Mesothelial cell of epicardium (in vitro differentiated cells): ENCODE data around the gene RBBP5. TPM values are rescaled to one million over a fixed set of nuclear protein-coding genes. Genes with fewer than 3 reads are reported as not detected.
A peak's percentile ranks its signal among the peaks of the same experiment; 100 is the strongest.

Experiments used
- DNase-seq, 2 experiments: peaks; one replicate each; pipeline ENCODE4 v3.0.0; 2021; ENCODE audit warnings: low spot score in 2 of 2; ENCODE audit not compliant: unreplicated experiment in 2 of 2
- H3K27ac Mint-ChIP-seq: 2 replicates; pipeline ENCODE4 v1.8.0; 2021; ENCODE audit warnings: mixed read lengths
- H3K27me3 Mint-ChIP-seq: 2 replicates; pipeline ENCODE4 v1.8.0; 2021; ENCODE audit warnings: low read depth, mixed read lengths
- H3K36me3 Mint-ChIP-seq: 2 replicates; pipeline ENCODE4 v1.8.0; 2021; ENCODE audit warnings: mixed read lengths
- H3K4me1 Mint-ChIP-seq: 2 replicates; pipeline ENCODE4 v1.8.0; 2021; ENCODE audit warnings: mixed read lengths
- H3K4me3 Mint-ChIP-seq: 2 replicates; pipeline ENCODE4 v1.8.0; 2021; ENCODE audit warnings: mild to moderate bottlenecking, moderate library complexity, mixed read lengths
- H3K9me3 Mint-ChIP-seq: 2 replicates; pipeline ENCODE4 v1.8.0; 2021; ENCODE audit warnings: mixed read lengths
- total RNA-seq: library from RNA; stranded (reverse); gene quantifications from 3 replicates; pipeline ENCODE4 v1.2.1, GENCODE V29; 2021
- TF ChIP-seq, protein P1 (sequence below): fragments of 200-600 bp; sonication (generic); IDR thresholded peaks from one replicate; pipeline ENCODE4 v1.5.0; 2021; ENCODE audit warnings: antibody characterized with exemption; ENCODE audit not compliant: unreplicated experiment

Gene RBBP5
- total RNA-seq, 1 donor from 2014 or later: 15.7 TPM

DNA sequence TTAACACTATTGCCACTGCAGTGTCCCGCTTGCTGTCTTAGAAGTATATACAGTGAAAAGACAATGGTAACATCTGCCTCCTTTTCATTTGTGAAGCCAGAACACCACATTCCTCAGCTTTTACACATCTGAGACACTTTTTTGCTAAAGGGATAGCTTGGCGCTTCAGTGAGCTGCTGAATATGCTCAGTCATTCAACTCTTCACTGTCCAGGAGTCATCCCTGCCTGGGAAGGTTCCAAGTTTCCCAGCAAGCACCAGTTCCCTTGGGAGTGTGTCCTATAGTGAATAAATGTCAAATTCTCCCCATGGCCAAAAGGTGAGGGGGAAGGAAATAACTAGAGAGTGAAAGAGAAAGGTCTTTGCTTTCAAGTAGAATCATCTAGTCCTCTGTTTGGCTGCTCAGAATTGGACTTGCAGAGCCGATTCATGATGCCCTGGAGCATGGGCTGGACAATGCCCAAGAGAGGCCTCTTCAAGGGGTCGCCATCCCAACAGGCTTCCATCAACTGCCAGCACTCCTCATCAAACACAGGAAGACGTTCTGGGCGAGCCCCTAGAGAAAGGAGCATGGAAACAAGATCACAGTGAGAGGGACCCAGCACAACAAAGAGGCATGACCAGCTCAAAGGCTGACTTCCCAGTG lies 25.5 kb upstream of the RBBP5 start:
- no peak overlapping the region for H3K27ac Mint-ChIP-seq
- DNase-seq: no peak
- H3K4me3 Mint-ChIP-seq: no peak overlapping the region

DNA sequence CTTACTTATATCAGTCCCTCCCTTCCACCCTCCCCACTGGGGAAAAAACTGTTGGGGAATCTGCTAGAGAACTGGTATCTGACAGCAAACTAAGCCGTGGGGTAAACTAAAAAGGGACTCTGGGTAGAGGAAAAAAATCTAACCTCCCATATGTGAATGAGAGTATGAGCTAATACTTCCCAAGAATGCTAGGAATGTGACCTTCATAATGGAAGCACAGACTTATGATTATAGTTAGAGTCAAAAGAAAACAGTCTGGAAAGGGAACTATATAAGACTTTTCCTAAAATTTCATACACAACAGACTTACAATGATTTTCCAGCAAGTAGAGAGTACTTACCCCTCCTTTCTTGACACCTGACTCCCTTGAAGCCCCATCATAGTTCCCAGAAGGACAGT lies 23.0 kb upstream of the RBBP5 start:
- Mint-ChIP-seq H3K36me3 (peaks cover 26% of the 10 kb centered on the region), H3K27ac (peak overlapping the region; percentile 96), H3K4me3 (no peak overlapping the region), H3K4me1 (peaks cover 31% of the 10 kb centered on the region), H3K9me3 (no peaks in the 10 kb centered on the region), H3K27me3 (no peaks in the 10 kb centered on the region)
- DNase-seq: no peak
- TF ChIP-seq, protein P1, sequence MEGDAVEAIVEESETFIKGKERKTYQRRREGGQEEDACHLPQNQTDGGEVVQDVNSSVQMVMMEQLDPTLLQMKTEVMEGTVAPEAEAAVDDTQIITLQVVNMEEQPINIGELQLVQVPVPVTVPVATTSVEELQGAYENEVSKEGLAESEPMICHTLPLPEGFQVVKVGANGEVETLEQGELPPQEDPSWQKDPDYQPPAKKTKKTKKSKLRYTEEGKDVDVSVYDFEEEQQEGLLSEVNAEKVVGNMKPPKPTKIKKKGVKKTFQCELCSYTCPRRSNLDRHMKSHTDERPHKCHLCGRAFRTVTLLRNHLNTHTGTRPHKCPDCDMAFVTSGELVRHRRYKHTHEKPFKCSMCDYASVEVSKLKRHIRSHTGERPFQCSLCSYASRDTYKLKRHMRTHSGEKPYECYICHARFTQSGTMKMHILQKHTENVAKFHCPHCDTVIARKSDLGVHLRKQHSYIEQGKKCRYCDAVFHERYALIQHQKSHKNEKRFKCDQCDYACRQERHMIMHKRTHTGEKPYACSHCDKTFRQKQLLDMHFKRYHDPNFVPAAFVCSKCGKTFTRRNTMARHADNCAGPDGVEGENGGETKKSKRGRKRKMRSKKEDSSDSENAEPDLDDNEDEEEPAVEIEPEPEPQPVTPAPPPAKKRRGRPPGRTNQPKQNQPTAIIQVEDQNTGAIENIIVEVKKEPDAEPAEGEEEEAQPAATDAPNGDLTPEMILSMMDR: no peak

More for the DNA sequence above, 25.5 kb upstream of the RBBP5 start:
- Mint-ChIP-seq H3K4me1 (peaks cover 29% of the 10 kb centered on the region), H3K36me3 (peaks cover 37% of the 10 kb centered on the region), H3K27me3 (no peaks in the 10 kb centered on the region), H3K9me3 (no peaks in the 10 kb centered on the region)
- TF ChIP-seq, protein P1: no peak

DNA sequence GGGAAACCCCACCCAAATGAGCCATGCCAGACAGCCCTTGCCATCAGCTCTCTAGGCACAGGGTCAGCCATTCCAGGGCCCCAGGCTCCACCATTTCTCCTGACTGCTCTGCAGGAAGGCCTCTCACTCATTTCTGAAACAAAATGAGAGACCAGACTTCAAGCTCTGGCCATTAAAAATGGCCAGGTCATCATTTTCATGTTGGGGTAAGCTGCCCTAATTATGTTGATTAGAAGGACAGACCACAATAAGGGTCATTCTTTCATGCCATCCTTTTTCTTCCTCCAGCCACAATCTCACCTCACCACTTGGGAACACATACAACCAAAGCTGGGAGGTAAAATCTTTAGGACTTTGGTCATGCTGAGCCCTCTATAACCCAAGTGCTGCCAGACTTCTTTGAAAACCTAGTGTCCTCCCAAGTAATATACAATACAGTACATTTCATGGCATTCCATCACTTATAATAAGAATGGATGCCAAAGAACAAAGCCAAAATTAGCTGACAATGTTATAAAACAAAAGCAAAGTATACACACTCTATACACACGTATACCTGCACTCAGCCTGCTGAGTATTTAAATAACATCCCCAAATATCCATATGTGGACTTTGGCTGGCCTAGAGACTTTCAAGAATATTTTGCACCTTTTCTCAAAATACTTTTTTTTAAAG lies 22.4 kb upstream of the RBBP5 start:
- H3K27ac Mint-ChIP-seq: peak overlapping the region; percentile 96
- H3K4me1 Mint-ChIP-seq: peaks cover 31% of the 10 kb centered on the region

DNA sequence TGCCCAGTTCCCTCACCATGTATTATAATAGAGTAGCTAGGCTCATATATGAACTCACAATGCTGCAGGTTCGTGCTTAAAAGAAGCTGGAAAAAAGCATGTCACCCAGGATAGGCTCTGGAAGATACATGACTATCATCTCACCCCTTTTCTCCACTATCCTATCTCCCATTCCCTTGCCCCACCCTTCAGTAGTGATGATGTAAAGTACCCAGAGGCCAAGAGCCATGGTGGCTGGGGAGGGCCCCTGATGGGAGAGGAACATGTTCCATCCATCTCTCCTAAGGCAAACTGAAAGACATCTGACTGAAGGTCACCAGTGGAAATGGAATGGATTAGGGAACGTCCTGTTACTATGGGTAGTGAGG lies 20.3 kb upstream of the RBBP5 start:
- TF ChIP-seq, protein P1: no peak
- Mint-ChIP-seq H3K27ac (no peak overlapping the region), H3K4me3 (no peak overlapping the region), H3K36me3 (peaks cover 5% of the 10 kb centered on the region), H3K27me3 (no peaks in the 10 kb centered on the region), H3K9me3 (no peaks in the 10 kb centered on the region), H3K4me1 (peaks cover 31% of the 10 kb centered on the region)
- DNase-seq: no peak

More for the DNA sequence above, 22.4 kb upstream of the RBBP5 start:
- no peak for DNase-seq
- no peaks in the 10 kb centered on the region for H3K9me3 Mint-ChIP-seq
- TF ChIP-seq, protein P1: no peak
- H3K27me3 Mint-ChIP-seq: no peaks in the 10 kb centered on the region
- no peak overlapping the region for H3K4me3 Mint-ChIP-seq
- peaks cover 20% of the 10 kb centered on the region for H3K36me3 Mint-ChIP-seq

DNA sequence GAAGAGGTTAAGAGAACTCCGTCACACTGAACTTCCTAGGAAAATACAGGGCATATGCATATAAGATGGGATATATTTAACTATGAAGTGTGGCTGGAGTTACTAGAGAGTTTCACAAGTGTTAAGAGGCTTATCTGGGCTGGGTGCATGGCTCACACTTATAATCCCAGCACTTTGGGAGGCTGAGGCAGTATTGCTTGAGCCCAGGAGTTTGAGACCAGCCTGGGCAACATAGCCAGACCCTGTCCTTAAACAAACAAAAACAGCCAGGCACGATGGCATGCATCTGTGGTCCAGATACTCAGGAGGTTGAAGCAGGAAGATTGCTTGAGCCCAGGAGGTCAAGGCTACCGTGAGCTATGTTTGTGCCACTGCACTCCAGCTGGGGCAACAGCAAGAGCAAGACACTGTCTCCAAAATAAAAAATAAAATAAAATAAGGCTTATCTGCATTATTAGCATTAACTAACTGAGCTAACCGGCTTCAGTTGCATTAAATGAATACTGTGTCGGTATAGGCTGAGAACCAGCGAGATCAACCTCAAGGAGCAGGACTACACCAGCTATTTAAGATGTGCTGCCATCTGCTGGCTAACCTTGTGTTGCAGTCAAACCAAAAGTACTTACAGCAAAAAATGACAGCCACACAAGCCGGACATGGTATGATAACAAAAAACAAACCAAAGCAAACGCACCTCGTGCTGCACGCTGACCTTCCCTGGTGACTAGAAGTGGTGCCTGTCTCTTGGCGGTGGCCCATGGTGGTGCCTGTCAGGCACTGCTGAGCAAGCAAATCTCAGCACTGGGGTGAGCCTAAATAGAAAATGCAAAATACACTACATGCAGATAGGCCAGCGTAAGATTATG lies 19.7 kb upstream of the RBBP5 start:
- TF ChIP-seq, protein P1: peak; percentile 76
- peak; percentile 48 to 74 for DNase-seq
- Mint-ChIP-seq H3K27me3 (no peaks in the 10 kb centered on the region), H3K9me3 (no peaks in the 10 kb centered on the region), H3K36me3 (peaks cover 2% of the 10 kb centered on the region), H3K4me3 (no peak overlapping the region), H3K27ac (no peak overlapping the region), H3K4me1 (peaks cover 31% of the 10 kb centered on the region)
